Medulla oblongata (tissue), 1 donor: ENCODE results near the gene GATA6.

ENCODE experiments used
- DNase-seq: peaks from one replicate; pipeline ENCODE4 v3.0.0-alpha.2; 2015; ENCODE audit errors: extremely low spot score

GATA6 gene

GRCh38 chr18:22241921-22242361, 72.6 kb downstream of the GATA6 start:
- no peak for DNase-seq

- DNase-seq = no peak
Measured at GRCh38 chr18:22243513-22243912, 74.1 kb downstream of the GATA6 start.

DNA sequence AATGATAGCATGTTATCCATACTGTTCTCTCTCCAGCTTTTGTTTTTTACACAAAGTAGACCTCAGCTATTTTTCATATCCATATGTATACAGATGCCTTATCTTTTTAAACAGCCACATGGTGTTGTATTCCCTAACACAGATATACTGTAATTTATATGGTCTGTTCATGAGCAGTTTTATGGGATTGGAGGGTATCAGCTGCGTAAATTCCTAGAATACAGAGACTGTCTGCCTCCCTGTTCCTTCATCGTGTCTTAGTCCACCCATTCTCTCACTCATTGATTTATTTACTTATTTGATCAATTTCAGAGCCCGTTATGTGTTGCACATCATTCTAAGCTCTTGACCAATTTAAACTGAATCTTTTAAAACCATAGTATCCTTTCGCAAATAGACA, 80.6 kb downstream of the GATA6 start:
- DNase-seq = no peak

- DNase-seq = no peak
Measured at GRCh38 chr18:22250591-22250996, 81.2 kb downstream of the GATA6 start.
